ENCODE data around the gene POLR2I.

The POLR2I gene

GRCh38 chr19:36090910-36091695 is 23.6 kb downstream of the POLR2I start:
- H3K27me3 ChIP-seq (replicated peaks; ENCODE audit: insufficient read depth, low read length), result no peaks in the 10 kb centered on the region
- no peaks in the 10 kb centered on the region for H3K36me3 ChIP-seq (replicated peaks; ENCODE audit: insufficient read depth, low read length)
- H3K4me3 ChIP-seq (ENCODE audit: low read length), result no peak overlapping the region
- H3K9me2 ChIP-seq (replicated peaks; ENCODE audit: insufficient read depth, low read length), result no peaks in the 10 kb centered on the region
- no peak for TF ChIP-seq CTCF (IDR thresholded peaks at IDR 0.05; ENCODE audit: low read length)
- no peaks in the 10 kb centered on the region for H3F3A ChIP-seq (ENCODE audit: insufficient read depth, low read length)
- no peak overlapping the region for H3K4me2 ChIP-seq (ENCODE audit: low read depth, low read length)
- DNase-seq, result no peak
- no peak overlapping the region for H3K9ac ChIP-seq (ENCODE audit: low read length)
- no peaks in the 10 kb centered on the region for H4K20me1 ChIP-seq (ENCODE audit: insufficient read depth, low read length)
- no peak overlapping the region for H2AFZ ChIP-seq (ENCODE audit: low read length)
- H3K79me2 ChIP-seq (ENCODE audit: low read length), result no peaks in the 10 kb centered on the region
- H3K27ac ChIP-seq (ENCODE audit: low read length), result no peak overlapping the region
- H3K4me1 ChIP-seq (ENCODE audit: low read length), result no peaks in the 10 kb centered on the region
- no peaks in the 10 kb centered on the region for H3K9me3 ChIP-seq (replicated peaks; ENCODE audit: insufficient read depth, low read length)

DNA sequence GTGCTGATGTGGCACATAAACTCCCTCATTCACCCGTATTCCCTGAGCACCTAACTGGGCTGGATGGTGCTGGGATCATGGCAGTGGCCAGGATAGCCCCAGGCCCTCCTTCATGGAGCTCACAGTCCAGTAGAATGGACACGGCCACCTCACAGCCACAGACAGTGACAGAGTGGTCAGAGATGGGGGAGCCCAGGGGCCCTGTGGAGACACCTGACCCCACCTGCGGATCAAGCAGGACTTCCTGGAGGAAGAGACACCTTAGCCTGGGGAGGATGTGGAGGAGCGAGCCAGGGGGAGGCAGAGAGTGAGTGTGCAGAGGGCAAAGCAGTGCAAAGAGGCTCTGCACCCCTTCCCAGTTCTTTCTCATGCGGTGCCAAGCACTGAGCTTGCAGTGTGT is 24.8 kb downstream of the POLR2I start:
- no peak overlapping the region for H2AFZ ChIP-seq (ENCODE audit: low read length)
- no peak overlapping the region for H3K4me2 ChIP-seq (ENCODE audit: low read depth, low read length)
- no peaks in the 10 kb centered on the region for H3K9me2 ChIP-seq (replicated peaks; ENCODE audit: insufficient read depth, low read length)
- no peaks in the 10 kb centered on the region for H3F3A ChIP-seq (ENCODE audit: insufficient read depth, low read length)
- no peak overlapping the region for H3K27ac ChIP-seq (ENCODE audit: low read length)
- DNase-seq, result no peak
- no peaks in the 10 kb centered on the region for H3K9me3 ChIP-seq (replicated peaks; ENCODE audit: insufficient read depth, low read length)
- H3K9ac ChIP-seq (ENCODE audit: low read length), result no peak overlapping the region
- H3K4me1 ChIP-seq (ENCODE audit: low read length), result no peaks in the 10 kb centered on the region
- no peak overlapping the region for H3K4me3 ChIP-seq (ENCODE audit: low read length)
- no peaks in the 10 kb centered on the region for H3K27me3 ChIP-seq (replicated peaks; ENCODE audit: insufficient read depth, low read length)
- H3K36me3 ChIP-seq (replicated peaks; ENCODE audit: insufficient read depth, low read length), result no peaks in the 10 kb centered on the region
- no peaks in the 10 kb centered on the region for H3K79me2 ChIP-seq (ENCODE audit: low read length)
- TF ChIP-seq CTCF (IDR thresholded peaks at IDR 0.05; ENCODE audit: low read length), result no peak
- TF ChIP-seq EZH2 (optimal IDR thresholded peaks at IDR 0.05; ENCODE audit: low read depth, low read length), result no peak
- TF ChIP-seq EZH2phosphoT487 (IDR thresholded peaks at IDR 0.05; ENCODE audit: low read length), result no peak
- H4K20me1 ChIP-seq (ENCODE audit: insufficient read depth, low read length), result no peaks in the 10 kb centered on the region

DNA sequence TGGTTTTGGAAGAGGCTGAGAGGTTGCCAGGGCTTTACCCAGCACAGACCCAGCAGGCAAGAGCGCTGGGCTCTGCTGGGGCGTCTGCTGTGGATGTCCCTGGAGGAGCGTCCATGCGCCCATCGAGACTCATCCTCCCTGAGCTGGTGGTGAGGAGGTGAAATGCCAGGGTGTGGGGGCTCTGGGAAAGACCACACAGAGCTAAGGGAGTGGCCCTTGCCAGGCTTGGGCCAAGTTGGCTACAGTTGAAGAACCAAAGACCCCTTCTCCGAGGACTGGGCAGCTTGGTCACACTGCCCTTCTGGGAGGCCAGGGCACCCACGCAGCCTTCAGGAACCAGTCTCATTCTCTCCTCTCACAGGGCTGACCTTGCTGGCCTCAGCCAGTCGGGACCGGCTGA is 28.3 kb downstream of the POLR2I start:
- Histone ChIP-seq H4K20me1 (ENCODE audit: insufficient read depth, low read length) (no peaks in the 10 kb centered on the region), H3K27me3 (replicated peaks; ENCODE audit: insufficient read depth, low read length) (no peaks in the 10 kb centered on the region), H3K9me3 (replicated peaks; ENCODE audit: insufficient read depth, low read length) (no peaks in the 10 kb centered on the region), H3K9ac (ENCODE audit: low read length) (no peak overlapping the region), H3K9me2 (replicated peaks; ENCODE audit: insufficient read depth, low read length) (no peaks in the 10 kb centered on the region), H2AFZ (ENCODE audit: low read length) (no peak overlapping the region), H3K4me1 (ENCODE audit: low read length) (no peaks in the 10 kb centered on the region), H3K27ac (ENCODE audit: low read length) (no peak overlapping the region), H3K4me3 (ENCODE audit: low read length) (no peak overlapping the region), H3K79me2 (ENCODE audit: low read length) (no peaks in the 10 kb centered on the region), H3F3A (ENCODE audit: insufficient read depth, low read length) (no peaks in the 10 kb centered on the region), H3K36me3 (replicated peaks; ENCODE audit: insufficient read depth, low read length) (peaks cover 7% of the 10 kb centered on the region; the same call in 1 of the 2 replicates), H3K4me2 (ENCODE audit: low read depth, low read length) (no peak overlapping the region)
- no peak for DNase-seq
- no peak for TF ChIP-seq EZH2phosphoT487 (IDR thresholded peaks at IDR 0.05; ENCODE audit: low read length)
- no peak for TF ChIP-seq CTCF (IDR thresholded peaks at IDR 0.05; ENCODE audit: low read length)
- no peak for TF ChIP-seq EZH2 (optimal IDR thresholded peaks at IDR 0.05; ENCODE audit: low read depth, low read length)
